HEK293 (cell line): Measurements from ENCODE around the gene STK24.

Experiments
- CTCF ChIA-PET: fragments of 350-600 bp; formaldehyde crosslinking; extraction: SDS; loops from one replicate; lab custom pipeline; 2021; ENCODE audit warnings: antibody characterized with exemption; lab: Yijun Ruan, JAX
- POLR2A ChIA-PET: fragments of 300-600 bp; formaldehyde crosslinking; extraction: SDS; loops from one replicate; lab custom pipeline; 2020; ENCODE audit warnings: antibody characterized with exemption, inconsistent platforms; lab: Yijun Ruan, JAX
- H3K27ac ChIP-seq: fragments of 200-500 bp; sonication (Bioruptor generic); 2 replicates; pipeline ENCODE4 v1.5.1; 2014; ENCODE audit warnings: low read depth, low read length, control low read depth, inconsistent platforms; ENCODE audit errors: extremely low read depth
- H3K36me3 ChIP-seq, 2 experiments: fragments of 200-500 bp in 1 of 2; sonication (Bioruptor generic) in 1 of 2; 1 replicate in 1 of 2; 2 replicates in 1 of 2; pipeline ENCODE4 v1.5.1; 2014 to 2017; ENCODE audit warnings: inconsistent platforms in 2 of 2, low read length in 2 of 2; ENCODE audit not compliant: control insufficient read depth in 2 of 2, insufficient read depth in 1 of 2
- H3K4me1 ChIP-seq: fragments of 200-500 bp; sonication (Bioruptor generic); 2 replicates; pipeline ENCODE4 v1.5.1; 2014; ENCODE audit warnings: mild to moderate bottlenecking, low read length, inconsistent platforms; ENCODE audit not compliant: control insufficient read depth, insufficient read depth
- H3K4me3 ChIP-seq: 2 replicates; pipeline ENCODE4 v1.5.1; 2011; ENCODE audit warnings: low read depth, mild to moderate bottlenecking, control low read depth, low read length, moderate library complexity
- H3K9me3 ChIP-seq: fragments of 200-500 bp; sonication (Bioruptor generic); 2 replicates; pipeline ENCODE4 v1.5.1; 2014; ENCODE audit warnings: low read depth, low read length, inconsistent platforms; ENCODE audit not compliant: control insufficient read depth, insufficient read depth
- KLF9 ChIP-seq: fragments of 450-650 bp; formaldehyde crosslinking; IDR thresholded peaks from 2 replicates; pipeline ENCODE4 v1.5.1; 2016; ENCODE audit warnings: missing biosample characterization, missing genetic modification characterization, low read depth
- ZBTB17 ChIP-seq: fragments of 450-650 bp; formaldehyde crosslinking; IDR thresholded peaks from 2 replicates; pipeline ENCODE4 v1.5.1; 2016; ENCODE audit warnings: missing biosample characterization, missing genetic modification characterization
- ZNF112 ChIP-seq: fragments of 450-650 bp; formaldehyde crosslinking; IDR thresholded peaks from 2 replicates; pipeline ENCODE4 v1.5.0; 2017; ENCODE audit warnings: missing biosample characterization, missing genetic modification characterization
- ZNF133 ChIP-seq: fragments of 450-650 bp; formaldehyde crosslinking; IDR thresholded peaks from 2 replicates; pipeline ENCODE4 v1.5.1; 2016; ENCODE audit warnings: missing biosample characterization, missing genetic modification characterization
- ZNF146 ChIP-seq: fragments of 450-650 bp; formaldehyde crosslinking; IDR thresholded peaks from 2 replicates; pipeline ENCODE4 v1.5.1; 2016; ENCODE audit warnings: missing biosample characterization, missing genetic modification characterization
- ZNF169 ChIP-seq: fragments of 450-650 bp; formaldehyde crosslinking; IDR thresholded peaks from 2 replicates; pipeline ENCODE4 v1.5.1; 2016; ENCODE audit warnings: missing biosample characterization, missing genetic modification characterization
- ZNF175 ChIP-seq: fragments of 450-650 bp; formaldehyde crosslinking; IDR thresholded peaks from 2 replicates; pipeline ENCODE4 v1.5.1; 2016; ENCODE audit warnings: missing biosample characterization, missing genetic modification characterization
- ZNF214 ChIP-seq: fragments of 450-650 bp; formaldehyde crosslinking; IDR thresholded peaks from 2 replicates; pipeline ENCODE4 v1.5.1; 2017; ENCODE audit warnings: missing biosample characterization, mild to moderate bottlenecking, missing genetic modification characterization, borderline replicate concordance
- ZNF354C ChIP-seq: fragments of 450-650 bp; formaldehyde crosslinking; IDR thresholded peaks from 2 replicates; pipeline ENCODE4 v1.5.1; 2016; ENCODE audit warnings: missing biosample characterization, missing genetic modification characterization, low read depth, borderline replicate concordance
- ZNF549 ChIP-seq: fragments of 450-650 bp; IDR thresholded peaks from 2 replicates; pipeline ENCODE4 v1.5.1; 2018; ENCODE audit warnings: missing biosample characterization, missing genetic modification characterization, mild to moderate bottlenecking, inconsistent platforms, moderate library complexity
- TF ChIP-seq, protein P1 (sequence below): fragments of 450-650 bp; formaldehyde crosslinking; IDR thresholded peaks from 2 replicates; pipeline ENCODE4; 2016; ENCODE audit warnings: missing biosample characterization, missing genetic modification characterization
- TF ChIP-seq, protein P2 (sequence below): fragments of 450-650 bp; formaldehyde crosslinking; IDR thresholded peaks from 2 replicates; pipeline ENCODE4 v1.5.1; 2016; ENCODE audit warnings: missing biosample characterization, missing genetic modification characterization, borderline replicate concordance
- TF ChIP-seq, protein P3 (sequence below): fragments of 450-650 bp; formaldehyde crosslinking; IDR thresholded peaks from 2 replicates; pipeline ENCODE4 v1.5.1; 2016; ENCODE audit warnings: missing biosample characterization, missing genetic modification characterization
- TF ChIP-seq, protein P4 (sequence below): fragments of 450-650 bp; formaldehyde crosslinking; IDR thresholded peaks from 2 replicates; pipeline ENCODE4 v1.5.1; 2017; ENCODE audit warnings: missing biosample characterization, missing genetic modification characterization
- TF ChIP-seq, protein P5 (sequence below): fragments of 450-650 bp; formaldehyde crosslinking; IDR thresholded peaks from 2 replicates; pipeline ENCODE4 v1.5.1; 2016; ENCODE audit warnings: missing biosample characterization, missing genetic modification characterization
- TF ChIP-seq, protein P6 (sequence below): fragments of 450-650 bp; formaldehyde crosslinking; IDR thresholded peaks from 2 replicates; pipeline ENCODE4 v1.5.1; 2016; ENCODE audit warnings: missing biosample characterization, missing genetic modification characterization
- TF ChIP-seq, protein P7 (sequence below): fragments of 450-650 bp; formaldehyde crosslinking; IDR thresholded peaks from 2 replicates; pipeline ENCODE4 v1.5.1; 2016; ENCODE audit warnings: missing biosample characterization, missing genetic modification characterization, borderline replicate concordance

STK24 gene

DNA sequence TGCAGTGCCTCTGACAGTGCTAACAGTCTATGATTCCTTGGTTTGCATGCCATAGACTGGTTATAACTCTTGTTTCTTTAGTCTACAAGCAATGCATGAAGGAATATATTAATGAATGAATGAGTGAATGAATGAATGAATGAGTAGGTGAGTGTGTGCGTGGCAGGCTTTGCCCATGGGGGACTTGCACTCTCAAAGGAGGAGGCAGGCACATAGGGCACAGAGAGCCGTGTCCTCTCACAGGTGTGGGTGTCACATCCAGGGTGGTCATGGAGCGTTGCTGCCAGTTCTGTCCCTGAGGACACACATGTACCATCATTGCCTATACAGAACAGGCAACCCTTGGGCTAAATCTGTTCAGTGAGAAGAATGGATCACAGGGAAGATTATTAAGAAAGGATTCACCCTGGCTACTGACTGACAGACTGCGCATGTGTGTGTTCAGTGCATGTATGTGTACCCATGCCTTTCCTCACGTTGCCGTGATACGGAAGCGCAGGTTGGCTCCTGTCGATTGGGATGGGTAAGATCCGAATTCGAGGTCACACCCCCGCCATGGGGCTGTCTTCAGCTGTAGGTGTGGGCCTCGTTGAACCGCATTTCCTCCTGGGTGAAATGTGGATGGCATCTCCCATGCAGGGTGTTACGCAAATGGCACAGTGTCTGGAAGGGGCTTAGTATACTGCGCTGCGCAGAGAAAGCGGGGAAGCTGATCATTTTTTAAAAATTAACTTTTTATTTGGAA is 161.4 kb downstream of the STK24 start:
- TF ChIP-seq, protein P1, sequence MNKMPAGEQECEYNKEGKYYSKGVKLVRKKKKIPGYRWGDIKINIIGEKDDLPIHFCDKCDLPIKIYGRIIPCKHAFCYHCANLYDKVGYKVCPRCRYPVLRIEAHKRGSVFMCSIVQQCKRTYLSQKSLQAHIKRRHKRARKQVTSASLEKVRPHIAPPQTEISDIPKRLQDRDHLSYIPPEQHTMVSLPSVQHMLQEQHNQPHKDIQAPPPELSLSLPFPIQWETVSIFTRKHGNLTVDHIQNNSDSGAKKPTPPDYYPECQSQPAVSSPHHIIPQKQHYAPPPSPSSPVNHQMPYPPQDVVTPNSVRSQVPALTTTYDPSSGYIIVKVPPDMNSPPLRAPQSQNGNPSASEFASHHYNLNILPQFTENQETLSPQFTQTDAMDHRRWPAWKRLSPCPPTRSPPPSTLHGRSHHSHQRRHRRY: no peak
- no peak for TF ChIP-seq KLF9 (tag by site-specific recombination)
- no peak for TF ChIP-seq ZNF146
- TF ChIP-seq ZNF214 (tag by site-specific recombination): no peak
- no peak for TF ChIP-seq ZBTB17
- no peak for TF ChIP-seq ZNF175 (tag by site-specific recombination)
- TF ChIP-seq, protein P2, sequence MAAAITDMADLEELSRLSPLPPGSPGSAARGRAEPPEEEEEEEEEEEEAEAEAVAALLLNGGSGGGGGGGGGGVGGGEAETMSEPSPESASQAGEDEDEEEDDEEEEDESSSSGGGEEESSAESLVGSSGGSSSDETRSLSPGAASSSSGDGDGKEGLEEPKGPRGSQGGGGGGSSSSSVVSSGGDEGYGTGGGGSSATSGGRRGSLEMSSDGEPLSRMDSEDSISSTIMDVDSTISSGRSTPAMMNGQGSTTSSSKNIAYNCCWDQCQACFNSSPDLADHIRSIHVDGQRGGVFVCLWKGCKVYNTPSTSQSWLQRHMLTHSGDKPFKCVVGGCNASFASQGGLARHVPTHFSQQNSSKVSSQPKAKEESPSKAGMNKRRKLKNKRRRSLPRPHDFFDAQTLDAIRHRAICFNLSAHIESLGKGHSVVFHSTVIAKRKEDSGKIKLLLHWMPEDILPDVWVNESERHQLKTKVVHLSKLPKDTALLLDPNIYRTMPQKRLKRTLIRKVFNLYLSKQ: no peak
- TF ChIP-seq ZNF133 (tag by site-specific recombination): no peak
- ChIA-PET CTCF (no interaction called here), POLR2A (no interaction called here)
- H3K4me3 ChIP-seq: no peak overlapping the region
- H3K27ac ChIP-seq: no peak overlapping the region
- H3K36me3 ChIP-seq: peaks cover 0 to 14% of the 10 kb centered on the region in 2 experiments; a peak in 1 of 3 replicates
- no peaks in the 10 kb centered on the region for H3K4me1 ChIP-seq
- H3K9me3 ChIP-seq: no peaks in the 10 kb centered on the region

DNA sequence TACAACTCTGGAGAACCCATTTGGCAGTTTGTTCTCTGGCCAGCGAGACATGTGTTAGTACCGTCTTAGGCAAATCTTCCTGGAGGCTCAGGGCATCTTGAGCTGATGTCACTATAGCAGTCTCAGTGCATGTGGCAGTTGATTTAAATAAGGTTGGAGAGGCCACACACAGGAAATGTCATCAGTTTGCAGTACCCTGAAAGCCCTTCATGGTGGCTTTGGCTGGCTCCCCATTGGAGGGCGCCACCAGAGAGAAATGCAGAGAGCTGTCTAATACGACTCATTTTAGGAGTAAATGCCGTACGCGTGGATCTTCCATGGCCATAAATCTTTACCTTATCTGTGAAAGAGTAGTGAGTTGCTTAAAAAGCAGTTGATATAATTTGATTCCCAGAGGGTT is 163.1 kb downstream of the STK24 start:
- H3K36me3 ChIP-seq: peaks cover 0 to 14% of the 10 kb centered on the region in 2 experiments; a peak in 1 of 3 replicates
- POLR2A ChIA-PET: no interaction called here
- TF ChIP-seq, protein P3, sequence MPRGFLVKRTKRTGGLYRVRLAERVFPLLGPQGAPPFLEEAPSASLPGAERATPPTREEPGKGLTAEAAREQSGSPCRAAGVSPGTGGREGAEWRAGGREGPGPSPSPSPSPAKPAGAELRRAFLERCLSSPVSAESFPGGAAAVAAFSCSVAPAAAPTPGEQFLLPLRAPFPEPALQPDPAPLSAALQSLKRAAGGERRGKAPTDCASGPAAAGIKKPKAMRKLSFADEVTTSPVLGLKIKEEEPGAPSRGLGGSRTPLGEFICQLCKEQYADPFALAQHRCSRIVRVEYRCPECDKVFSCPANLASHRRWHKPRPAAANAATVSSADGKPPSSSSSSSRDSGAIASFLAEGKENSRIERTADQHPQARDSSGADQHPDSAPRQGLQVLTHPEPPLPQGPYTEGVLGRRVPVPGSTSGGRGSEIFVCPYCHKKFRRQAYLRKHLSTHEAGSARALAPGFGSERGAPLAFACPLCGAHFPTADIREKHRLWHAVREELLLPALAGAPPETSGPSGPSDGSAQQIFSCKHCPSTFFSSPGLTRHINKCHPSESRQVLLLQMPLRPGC (tag by site-specific recombination): no peak
- TF ChIP-seq ZNF112 (tag by site-specific recombination): no peak
- TF ChIP-seq, protein P4, sequence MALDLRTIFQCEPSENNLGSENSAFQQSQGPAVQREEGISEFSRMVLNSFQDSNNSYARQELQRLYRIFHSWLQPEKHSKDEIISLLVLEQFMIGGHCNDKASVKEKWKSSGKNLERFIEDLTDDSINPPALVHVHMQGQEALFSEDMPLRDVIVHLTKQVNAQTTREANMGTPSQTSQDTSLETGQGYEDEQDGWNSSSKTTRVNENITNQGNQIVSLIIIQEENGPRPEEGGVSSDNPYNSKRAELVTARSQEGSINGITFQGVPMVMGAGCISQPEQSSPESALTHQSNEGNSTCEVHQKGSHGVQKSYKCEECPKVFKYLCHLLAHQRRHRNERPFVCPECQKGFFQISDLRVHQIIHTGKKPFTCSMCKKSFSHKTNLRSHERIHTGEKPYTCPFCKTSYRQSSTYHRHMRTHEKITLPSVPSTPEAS: no peak
- TF ChIP-seq ZNF354C (tag by site-specific recombination): no peak
- TF ChIP-seq ZNF169: no peak
- TF ChIP-seq, protein P5, sequence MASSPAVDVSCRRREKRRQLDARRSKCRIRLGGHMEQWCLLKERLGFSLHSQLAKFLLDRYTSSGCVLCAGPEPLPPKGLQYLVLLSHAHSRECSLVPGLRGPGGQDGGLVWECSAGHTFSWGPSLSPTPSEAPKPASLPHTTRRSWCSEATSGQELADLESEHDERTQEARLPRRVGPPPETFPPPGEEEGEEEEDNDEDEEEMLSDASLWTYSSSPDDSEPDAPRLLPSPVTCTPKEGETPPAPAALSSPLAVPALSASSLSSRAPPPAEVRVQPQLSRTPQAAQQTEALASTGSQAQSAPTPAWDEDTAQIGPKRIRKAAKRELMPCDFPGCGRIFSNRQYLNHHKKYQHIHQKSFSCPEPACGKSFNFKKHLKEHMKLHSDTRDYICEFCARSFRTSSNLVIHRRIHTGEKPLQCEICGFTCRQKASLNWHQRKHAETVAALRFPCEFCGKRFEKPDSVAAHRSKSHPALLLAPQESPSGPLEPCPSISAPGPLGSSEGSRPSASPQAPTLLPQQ (tag by site-specific recombination): no peak
- TF ChIP-seq, protein P6, sequence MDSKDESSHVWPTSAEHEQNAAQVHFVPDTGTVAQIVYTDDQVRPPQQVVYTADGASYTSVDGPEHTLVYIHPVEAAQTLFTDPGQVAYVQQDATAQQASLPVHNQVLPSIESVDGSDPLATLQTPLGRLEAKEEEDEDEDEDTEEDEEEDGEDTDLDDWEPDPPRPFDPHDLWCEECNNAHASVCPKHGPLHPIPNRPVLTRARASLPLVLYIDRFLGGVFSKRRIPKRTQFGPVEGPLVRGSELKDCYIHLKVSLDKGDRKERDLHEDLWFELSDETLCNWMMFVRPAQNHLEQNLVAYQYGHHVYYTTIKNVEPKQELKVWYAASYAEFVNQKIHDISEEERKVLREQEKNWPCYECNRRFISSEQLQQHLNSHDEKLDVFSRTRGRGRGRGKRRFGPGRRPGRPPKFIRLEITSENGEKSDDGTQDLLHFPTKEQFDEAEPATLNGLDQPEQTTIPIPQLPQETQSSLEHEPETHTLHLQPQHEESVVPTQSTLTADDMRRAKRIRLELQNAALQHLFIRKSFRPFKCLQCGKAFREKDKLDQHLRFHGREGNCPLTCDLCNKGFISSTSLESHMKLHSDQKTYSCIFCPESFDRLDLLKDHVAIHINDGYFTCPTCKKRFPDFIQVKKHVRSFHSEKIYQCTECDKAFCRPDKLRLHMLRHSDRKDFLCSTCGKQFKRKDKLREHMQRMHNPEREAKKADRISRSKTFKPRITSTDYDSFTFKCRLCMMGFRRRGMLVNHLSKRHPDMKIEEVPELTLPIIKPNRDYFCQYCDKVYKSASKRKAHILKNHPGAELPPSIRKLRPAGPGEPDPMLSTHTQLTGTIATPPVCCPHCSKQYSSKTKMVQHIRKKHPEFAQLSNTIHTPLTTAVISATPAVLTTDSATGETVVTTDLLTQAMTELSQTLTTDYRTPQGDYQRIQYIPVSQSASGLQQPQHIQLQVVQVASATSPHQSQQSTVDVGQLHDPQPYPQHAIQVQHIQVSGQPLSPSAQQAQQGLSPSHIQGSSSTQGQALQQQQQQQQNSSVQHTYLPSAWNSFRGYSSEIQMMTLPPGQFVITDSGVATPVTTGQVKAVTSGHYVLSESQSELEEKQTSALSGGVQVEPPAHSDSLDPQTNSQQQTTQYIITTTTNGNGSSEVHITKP (tag by site-specific recombination): no peak
- TF ChIP-seq, protein P7, sequence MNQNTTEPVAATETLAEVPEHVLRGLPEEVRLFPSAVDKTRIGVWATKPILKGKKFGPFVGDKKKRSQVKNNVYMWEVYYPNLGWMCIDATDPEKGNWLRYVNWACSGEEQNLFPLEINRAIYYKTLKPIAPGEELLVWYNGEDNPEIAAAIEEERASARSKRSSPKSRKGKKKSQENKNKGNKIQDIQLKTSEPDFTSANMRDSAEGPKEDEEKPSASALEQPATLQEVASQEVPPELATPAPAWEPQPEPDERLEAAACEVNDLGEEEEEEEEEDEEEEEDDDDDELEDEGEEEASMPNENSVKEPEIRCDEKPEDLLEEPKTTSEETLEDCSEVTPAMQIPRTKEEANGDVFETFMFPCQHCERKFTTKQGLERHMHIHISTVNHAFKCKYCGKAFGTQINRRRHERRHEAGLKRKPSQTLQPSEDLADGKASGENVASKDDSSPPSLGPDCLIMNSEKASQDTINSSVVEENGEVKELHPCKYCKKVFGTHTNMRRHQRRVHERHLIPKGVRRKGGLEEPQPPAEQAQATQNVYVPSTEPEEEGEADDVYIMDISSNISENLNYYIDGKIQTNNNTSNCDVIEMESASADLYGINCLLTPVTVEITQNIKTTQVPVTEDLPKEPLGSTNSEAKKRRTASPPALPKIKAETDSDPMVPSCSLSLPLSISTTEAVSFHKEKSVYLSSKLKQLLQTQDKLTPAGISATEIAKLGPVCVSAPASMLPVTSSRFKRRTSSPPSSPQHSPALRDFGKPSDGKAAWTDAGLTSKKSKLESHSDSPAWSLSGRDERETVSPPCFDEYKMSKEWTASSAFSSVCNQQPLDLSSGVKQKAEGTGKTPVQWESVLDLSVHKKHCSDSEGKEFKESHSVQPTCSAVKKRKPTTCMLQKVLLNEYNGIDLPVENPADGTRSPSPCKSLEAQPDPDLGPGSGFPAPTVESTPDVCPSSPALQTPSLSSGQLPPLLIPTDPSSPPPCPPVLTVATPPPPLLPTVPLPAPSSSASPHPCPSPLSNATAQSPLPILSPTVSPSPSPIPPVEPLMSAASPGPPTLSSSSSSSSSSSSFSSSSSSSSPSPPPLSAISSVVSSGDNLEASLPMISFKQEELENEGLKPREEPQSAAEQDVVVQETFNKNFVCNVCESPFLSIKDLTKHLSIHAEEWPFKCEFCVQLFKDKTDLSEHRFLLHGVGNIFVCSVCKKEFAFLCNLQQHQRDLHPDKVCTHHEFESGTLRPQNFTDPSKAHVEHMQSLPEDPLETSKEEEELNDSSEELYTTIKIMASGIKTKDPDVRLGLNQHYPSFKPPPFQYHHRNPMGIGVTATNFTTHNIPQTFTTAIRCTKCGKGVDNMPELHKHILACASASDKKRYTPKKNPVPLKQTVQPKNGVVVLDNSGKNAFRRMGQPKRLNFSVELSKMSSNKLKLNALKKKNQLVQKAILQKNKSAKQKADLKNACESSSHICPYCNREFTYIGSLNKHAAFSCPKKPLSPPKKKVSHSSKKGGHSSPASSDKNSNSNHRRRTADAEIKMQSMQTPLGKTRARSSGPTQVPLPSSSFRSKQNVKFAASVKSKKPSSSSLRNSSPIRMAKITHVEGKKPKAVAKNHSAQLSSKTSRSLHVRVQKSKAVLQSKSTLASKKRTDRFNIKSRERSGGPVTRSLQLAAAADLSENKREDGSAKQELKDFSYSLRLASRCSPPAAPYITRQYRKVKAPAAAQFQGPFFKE (tag by site-specific recombination): no peak
- no peak for TF ChIP-seq ZNF549 (tag by site-specific recombination)

More for the DNA sequence above, 163.1 kb downstream of the STK24 start:
- CTCF ChIA-PET: interaction anchor here (0.6 to 0.8 kb wide), 2 partner anchors 31 to 246 kb away, joined by 3 read pairs; no protein-coding TSS in a partner anchor
- no peak overlapping the region for H3K27ac ChIP-seq
- no peak overlapping the region for H3K4me3 ChIP-seq
- no peaks in the 10 kb centered on the region for H3K9me3 ChIP-seq
- no peaks in the 10 kb centered on the region for H3K4me1 ChIP-seq
